Measurements from ENCODE around the gene TRPV6.

- TF ChIP-seq POLR2A (IDR thresholded peaks at IDR 0.05; ENCODE audit: low read length) (no peak), GATA1 (IDR thresholded peaks at IDR 0.05; ENCODE audit: low read depth, low read length) (no peak)
Observed at GRCh38 chr7:142914121-142914520, 28.6 kb upstream of the TRPV6 start.
